NCI-H2196 (cell line): ENCODE data around the gene ZMYND8.
"Not testable (repeated sequence)": the region's sequence is repeated elsewhere in the genome, so short reads cannot be mapped to it uniquely, and the experiment has no call there.

Experiments
- DNase-seq: peaks from one replicate; lab custom pipeline; 2025; ENCODE audit not compliant: unreplicated experiment; lab: John Stamatoyannopoulos, UW

Gene ZMYND8

GRCh38 chr20:47248448-47248966 lies 108.0 kb downstream of the ZMYND8 start:
- DNase-seq, result no peak

- DNase-seq, result no peak
These were observed 108.5 kb downstream of the ZMYND8 start for GRCh38 chr20:47247972-47248371.

GRCh38 chr20:47246061-47246777 lies 110.3 kb downstream of the ZMYND8 start:
- DNase-seq, result peak; percentile 6

- not testable (repeated sequence) for DNase-seq
These were observed 111.3 kb downstream of the ZMYND8 start for GRCh38 chr20:47245166-47245565.

- no peak for DNase-seq
These were observed 112.0 kb downstream of the ZMYND8 start for GRCh38 chr20:47244451-47244850.

GRCh38 chr20:47243532-47244305 lies 112.8 kb downstream of the ZMYND8 start:
- DNase-seq, result no peak

- no peak for DNase-seq
These were observed 113.5 kb downstream of the ZMYND8 start for GRCh38 chr20:47243003-47243402.

GRCh38 chr20:47241345-47241781 lies 115.1 kb downstream of the ZMYND8 start:
- no peak for DNase-seq

- DNase-seq, result not testable (repeated sequence)
These were observed 116.4 kb downstream of the ZMYND8 start for GRCh38 chr20:47240096-47240495.

GRCh38 chr20:47239719-47240067 lies 116.8 kb downstream of the ZMYND8 start:
- DNase-seq, result no peak

GRCh38 chr20:47238780-47239718 lies 117.5 kb downstream of the ZMYND8 start:
- DNase-seq, result no peak

- DNase-seq, result no peak
These were observed 118.8 kb downstream of the ZMYND8 start for GRCh38 chr20:47237715-47238114.

GRCh38 chr20:47236639-47236900 lies 119.9 kb downstream of the ZMYND8 start:
- no peak for DNase-seq

- DNase-seq, result peak; percentile 7
These were observed 120.5 kb downstream of the ZMYND8 start for GRCh38 chr20:47235853-47236638.

- DNase-seq, result no peak
These were observed 121.4 kb downstream of the ZMYND8 start for GRCh38 chr20:47235111-47235510.

GRCh38 chr20:47233333-47234188 lies 122.9 kb downstream of the ZMYND8 start:
- DNase-seq, result no peak

- DNase-seq, result no peak
These were observed 124.0 kb downstream of the ZMYND8 start for GRCh38 chr20:47232518-47232917.

- no peak for DNase-seq
These were observed 125.0 kb downstream of the ZMYND8 start for GRCh38 chr20:47231382-47232039.

- no peak for DNase-seq
These were observed 125.7 kb downstream of the ZMYND8 start for GRCh38 chr20:47230811-47231256.
